ENCODE data around the gene FAM13A.

- no peak for TF ChIP-seq CTCF (IDR thresholded peaks at IDR 0.05; ENCODE audit: low read depth, low read length)
- TF ChIP-seq MYC (IDR thresholded peaks at IDR 0.05; ENCODE audit: low read depth, low read length) = no peak
Measured at GRCh38 chr4:88751258-88752075, 305.5 kb downstream of the FAM13A start.
